GM19463 (cell line): ENCODE data around the gene VWA5B2.
A peak's percentile ranks its signal among the peaks of the same experiment; 100 is the strongest.
"Not testable (repeated sequence)": the region's sequence is repeated elsewhere in the genome, so short reads cannot be mapped to it uniquely, and the experiment has no call there.

Experiments used
- ATAC-seq: cut with Tn5 transposase; IDR thresholded peaks from one replicate; pipeline ENCODE4 v1.9.1; 2021; ENCODE audit warnings: mild to moderate bottlenecking, moderate library complexity; ENCODE audit not compliant: unreplicated experiment

The VWA5B2 gene

DNA sequence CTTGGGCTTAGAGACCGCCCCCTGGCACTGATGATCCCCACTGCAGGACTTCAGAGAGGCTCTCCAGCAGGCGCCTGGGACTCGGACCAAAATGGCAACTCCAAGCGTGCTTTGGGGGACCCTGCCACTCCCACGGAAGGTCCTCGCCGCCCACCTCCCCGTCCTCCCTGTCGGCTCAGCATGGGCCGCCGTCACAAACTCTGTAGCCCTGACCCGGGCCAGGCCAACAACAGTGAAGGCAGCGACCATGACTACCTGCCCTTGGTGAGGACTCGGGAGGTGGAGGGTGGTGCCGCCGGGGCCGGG is 11.7 kb downstream of the VWA5B2 start:
- no peak for ATAC-seq

DNA sequence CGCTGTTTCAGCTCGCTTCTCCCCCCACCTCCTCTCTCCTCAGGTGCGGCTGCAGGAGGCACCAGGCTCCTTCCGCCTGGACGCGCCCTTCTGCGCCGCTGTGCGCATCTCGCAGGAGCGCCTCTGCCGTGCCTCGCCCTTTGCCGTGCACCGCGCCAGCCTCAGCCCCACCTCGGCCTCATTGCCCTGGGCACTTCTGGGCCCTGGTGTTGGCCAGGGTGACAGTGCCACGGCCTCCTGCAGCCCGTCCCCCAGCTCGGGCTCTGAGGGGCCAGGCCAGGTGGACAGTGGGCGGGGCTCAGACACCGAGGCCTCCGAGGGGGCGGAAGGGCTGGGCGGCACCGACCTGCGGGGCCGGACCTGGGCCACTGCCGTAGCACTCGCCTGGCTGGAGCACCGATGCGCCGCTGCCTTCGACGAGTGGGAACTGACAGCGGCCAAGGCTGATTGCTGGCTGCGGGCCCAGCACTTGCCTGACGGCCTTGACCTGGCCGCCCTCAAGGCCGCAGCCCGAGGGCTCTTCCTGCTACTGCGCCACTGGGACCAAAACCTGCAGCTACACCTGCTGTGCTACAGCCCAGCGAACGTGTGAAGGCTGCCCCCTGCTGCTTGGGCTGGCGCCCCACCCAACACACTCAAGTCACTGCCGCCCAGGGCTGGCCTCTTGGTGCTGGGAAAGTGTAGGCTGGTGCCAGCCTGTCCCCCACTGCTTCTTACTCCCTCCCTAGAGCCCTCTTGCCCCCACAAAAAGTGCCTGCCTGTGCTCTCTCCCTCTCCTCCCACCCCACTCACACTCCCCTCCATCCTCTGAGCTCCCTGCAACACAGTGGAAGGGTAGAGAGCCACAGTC is 12.3 kb downstream of the VWA5B2 start:
- no peak for ATAC-seq

DNA sequence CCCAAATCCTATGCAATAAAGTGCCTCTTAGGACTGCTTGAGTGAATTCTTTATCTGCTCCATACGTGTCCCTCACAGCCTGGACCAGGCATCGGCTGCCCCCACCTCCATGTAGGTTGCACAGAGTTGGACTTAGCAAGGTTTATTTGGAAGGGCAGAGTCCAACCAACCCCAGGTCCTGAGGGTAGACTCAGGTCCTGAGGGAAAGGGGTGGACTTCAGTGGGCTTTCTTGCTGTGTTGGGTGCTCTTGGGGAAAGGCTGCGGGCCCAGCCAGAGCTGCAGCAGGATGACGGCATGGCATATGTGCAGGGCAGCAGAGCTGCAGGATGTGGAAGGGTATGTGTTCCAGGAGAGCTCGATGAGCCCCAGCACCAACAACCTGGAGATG is 12.9 kb downstream of the VWA5B2 start:
- ATAC-seq, result no peak

DNA sequence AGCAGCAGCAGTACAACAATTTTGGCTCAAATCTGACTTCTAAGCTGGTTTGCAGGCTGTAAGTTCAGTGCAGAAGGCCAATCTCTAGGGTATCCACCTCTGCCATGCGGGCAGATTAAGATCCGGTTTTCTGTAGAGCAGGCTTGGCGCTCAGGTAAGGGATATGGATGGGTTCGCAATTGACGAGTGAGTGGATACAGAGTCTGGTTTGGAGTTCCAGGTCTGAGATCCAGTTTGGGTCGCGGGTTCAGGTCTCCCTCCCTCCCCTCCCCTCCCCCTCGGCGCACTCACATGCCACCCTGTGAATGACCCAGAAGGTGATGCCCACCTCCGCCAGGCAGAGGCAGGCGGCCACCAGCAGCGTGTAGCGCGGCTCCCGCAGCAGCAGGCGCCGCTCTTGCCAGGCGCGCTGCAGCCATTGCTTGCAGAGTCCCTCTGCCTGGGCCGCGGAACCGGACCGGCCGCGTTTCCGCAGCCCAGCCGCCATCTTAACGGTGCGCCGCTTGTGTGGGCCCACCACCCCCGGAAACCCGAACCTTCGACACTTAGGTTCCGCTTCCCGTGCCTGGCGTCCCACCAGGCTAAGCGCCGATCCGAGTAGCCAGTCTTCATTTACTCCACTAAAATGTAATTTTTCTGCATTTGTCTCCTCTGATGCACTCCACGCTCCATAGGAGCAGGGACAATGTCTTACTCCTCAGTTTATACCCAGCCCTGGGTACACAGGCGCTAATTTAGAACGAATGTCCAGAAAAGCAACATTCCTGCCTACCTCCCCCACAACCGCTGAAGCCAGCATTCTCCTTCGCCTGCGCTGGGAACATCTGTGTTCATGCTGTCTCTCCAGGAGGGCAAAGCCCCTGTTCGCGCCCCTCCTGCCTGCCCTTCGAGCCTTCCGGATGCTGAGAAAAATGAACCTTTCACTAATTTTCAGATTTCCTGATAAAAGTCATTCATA is 19.3 kb downstream of the VWA5B2 start, which contains the start of gene ALG3:
TSS of gene ALG3 (minus strand) at position 509 of the 958 bp plus-strand sequence. CDS start at position 487, 22 bp downstream.
- ATAC-seq, result peak; percentile 41

DNA sequence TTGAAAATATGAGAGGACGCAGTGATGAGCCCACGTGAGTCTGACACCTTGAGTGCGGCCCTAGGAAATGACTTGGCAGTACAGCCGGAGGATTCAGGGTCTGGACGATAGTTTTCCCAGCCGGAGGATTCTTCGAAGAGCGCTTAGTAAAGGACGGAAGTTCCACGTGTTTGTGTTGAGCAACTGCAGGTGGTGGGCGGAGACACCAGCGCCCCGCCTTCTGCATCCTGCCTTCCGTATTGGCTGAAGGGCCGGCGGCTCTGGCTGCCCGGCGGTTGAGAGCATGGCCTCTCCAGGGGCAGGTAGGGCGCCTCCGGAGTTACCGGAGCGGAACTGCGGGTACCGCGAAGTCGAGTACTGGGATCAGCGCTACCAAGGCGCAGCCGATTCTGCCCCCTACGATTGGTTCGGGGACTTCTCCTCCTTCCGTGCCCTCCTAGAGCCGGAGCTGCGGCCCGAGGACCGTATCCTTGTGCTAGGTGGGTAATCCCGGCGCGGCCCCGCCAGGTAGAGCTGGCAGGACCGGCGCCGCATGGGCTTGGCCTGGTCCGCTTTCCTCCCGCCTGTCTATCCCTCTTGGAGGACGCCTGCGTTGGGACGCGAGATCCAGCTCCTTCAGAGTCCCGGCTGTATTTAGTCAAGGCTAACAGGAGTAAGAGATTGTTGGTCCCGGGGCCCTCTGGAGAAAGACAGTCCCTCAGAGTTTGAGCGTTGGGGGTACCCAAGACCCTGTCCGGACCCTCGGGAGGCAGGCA is 20.2 kb downstream of the VWA5B2 start, which contains the start of gene EEF1AKMT4:
TSS of gene EEF1AKMT4 (plus strand) at position 261 of the 755 bp plus-strand sequence. CDS start at position 284, 23 bp downstream.
- peak; percentile 92 for ATAC-seq

DNA sequence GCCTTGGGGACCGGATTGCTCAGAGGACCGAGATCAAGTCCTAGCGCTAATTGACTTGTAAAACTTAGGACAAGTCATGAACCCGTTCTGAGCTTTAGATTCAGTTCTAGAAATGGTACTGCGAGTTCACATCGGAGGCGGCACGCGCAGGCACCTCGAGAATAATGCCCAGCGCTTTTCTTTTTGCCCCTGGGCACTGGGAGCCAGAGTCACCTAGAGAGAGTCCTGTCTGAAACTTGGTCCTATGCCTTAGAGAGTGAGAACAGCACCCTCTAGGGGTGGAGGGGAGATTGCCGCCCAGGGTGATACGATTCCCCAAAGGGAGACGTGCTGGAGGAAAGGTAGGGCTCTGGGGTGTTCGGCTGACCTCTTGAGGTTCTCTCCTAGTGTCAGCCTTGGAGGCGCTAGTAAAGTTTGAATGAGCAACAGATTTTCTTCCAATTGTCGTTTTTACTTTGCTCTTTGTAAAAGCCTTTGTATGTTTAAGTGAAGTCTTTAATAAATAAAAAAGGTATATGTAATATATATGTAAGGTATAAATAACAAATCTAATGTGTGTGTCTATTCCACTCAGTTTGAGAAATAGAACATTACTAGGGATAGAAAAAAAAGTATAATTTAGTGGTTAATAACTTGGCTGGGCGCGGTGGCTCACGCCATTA is 20.9 kb downstream of the VWA5B2 start:
- ATAC-seq, result peak; percentile 62

DNA sequence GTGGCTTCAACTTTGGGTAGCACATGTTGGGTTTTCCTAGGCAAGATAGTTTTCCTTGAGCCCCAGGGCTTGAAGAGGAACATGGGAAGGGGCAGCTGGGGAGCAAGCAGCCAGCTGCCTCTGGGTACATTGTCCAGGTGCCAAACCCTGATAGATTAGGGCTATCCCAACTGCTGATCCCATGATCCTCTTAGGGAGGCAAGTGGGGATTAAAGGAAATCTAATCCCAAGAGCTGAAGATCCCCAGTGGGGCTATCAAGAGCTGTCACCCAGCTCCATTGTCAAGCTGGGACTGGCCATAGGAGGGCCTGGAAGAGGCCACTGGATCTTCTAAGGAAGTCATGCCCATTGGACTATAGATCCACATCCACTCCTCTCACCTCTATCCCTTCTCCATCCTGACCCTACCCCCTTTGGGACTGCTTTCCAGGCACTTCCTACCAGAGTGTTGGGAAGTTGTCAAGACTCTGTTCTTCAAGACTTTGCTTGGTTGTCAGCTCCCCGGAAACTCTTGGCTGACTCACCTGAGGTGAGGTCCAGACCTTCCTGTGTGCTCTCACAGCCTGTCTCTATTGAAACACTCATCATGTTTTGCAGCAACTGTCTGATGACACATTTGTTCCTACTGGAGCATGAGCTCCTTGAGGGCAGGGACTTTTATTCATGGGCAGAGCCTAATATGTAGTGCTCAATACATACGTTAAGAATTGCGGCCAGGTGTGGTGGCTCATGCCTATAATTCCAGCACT is 26.1 kb downstream of the VWA5B2 start:
- ATAC-seq, result no peak

DNA sequence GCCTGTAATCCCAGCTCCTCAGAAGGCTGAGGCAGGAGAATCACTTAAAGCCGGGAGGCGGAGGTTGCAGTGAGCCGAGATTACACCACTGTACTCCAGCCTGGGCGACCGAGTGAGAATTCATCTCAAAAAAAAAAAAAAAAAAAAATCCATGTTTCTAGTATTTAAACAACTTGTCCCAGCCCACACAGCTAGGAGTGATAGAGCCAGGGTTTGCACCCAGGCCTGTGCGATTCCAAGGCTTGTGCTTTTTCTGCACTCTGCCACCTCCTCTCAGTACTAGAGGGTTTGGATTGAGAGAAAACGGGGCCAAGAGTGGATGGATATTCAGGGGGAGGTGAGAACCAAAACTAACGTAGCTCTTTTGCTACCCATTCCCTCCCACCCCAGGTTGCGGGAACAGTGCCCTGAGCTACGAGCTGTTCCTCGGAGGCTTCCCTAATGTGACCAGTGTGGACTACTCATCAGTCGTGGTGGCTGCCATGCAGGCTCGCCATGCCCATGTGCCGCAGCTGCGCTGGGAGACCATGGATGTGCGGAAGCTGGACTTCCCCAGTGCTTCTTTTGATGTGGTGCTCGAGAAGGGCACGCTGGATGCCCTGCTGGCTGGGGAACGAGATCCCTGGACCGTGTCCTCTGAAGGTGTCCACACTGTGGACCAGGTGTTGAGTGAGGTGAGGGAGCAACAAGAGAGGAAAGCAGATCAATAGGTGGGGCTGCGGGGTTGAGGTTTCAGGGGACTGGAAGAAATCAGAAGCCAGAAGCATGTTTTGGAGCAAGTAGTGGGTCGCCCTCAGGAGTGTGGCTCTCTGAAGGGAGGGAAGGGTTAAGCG is 27.9 kb downstream of the VWA5B2 start:
- no peak for ATAC-seq

DNA sequence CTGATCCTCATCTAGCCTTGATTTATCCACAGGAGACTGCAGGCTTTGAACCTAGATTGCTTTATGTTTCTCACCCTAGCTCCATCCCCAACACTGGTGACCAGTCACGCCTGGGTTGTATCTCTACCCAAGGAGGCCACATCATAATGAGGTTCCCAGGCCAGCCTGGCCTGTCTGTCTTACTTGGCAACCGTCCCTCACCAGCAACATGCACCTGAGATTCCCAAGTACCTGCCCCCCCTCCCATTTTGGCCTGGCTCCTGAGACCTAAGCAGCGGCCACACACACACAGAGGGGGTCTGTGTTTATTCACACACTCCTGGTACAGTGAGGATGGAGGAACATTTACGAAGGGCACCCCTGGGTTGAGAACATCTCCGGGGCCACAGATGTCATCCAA is 29.5 kb downstream of the VWA5B2 start:
- no peak for ATAC-seq

DNA sequence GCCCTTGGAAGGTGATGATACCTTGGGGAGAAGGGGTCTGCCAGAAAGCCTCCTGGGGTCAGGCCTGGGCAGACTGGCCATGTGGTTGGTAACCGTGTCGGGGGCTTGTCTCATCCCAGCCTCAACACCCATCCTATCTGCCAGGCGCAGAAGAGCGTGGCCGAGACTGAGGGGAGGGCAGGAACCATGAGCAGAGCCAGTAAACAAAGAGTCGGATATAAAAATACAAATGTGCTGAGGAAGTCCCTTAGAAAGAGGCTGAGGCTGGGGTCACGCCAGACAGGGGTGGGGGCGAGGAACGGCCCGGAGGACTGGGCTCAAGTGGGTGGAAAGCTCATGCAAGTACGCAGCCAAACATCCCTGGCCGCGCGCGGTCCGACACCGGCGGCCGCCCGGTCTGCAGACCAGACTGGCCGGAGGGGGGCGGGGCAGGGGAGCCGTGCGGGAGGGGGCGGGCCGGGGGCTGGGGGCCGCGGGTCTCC is 30.1 kb downstream of the VWA5B2 start:
- ATAC-seq, result no peak

DNA sequence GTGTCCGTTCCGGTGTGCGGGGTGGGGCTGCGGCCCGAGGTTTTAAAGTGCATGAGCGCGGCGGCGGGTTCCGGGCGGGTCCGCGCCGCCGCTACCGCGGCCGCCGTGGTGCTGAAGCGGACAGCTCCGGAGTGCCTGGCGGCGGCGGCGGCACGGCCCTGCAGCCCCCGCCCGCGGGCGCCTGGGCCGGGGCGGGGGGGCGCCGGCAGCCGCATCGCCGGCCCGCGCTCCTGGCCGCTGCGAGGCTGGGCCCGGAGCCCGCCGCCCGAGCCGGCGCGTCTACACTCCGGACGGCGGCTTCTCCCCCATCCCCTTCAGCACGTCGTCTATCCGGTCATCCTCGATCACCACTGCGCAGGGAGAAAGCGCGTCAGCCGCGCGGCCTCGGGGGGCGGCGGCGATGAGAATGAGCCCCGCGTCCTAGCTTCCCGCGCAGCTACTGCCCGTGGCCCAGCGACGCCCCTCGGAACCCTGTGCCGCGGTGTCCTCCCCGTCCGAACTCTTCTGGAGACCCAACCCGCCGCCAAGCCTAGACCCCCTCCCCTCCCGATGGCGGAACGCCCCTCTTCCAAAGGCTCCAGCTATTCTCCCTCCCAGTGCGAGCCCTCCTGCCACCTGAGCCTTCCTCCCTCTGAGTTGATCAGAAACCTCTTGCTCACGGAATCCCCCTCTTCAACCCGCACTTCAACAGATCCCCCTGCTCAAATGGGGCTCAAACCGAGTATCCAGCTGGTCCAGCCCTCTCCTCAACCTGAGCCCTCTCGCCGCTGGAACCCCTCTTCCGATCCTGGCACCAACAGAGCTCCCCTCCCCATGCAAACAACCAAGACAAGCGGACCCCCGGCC is 30.7 kb downstream of the VWA5B2 start:
- no peak for ATAC-seq

DNA sequence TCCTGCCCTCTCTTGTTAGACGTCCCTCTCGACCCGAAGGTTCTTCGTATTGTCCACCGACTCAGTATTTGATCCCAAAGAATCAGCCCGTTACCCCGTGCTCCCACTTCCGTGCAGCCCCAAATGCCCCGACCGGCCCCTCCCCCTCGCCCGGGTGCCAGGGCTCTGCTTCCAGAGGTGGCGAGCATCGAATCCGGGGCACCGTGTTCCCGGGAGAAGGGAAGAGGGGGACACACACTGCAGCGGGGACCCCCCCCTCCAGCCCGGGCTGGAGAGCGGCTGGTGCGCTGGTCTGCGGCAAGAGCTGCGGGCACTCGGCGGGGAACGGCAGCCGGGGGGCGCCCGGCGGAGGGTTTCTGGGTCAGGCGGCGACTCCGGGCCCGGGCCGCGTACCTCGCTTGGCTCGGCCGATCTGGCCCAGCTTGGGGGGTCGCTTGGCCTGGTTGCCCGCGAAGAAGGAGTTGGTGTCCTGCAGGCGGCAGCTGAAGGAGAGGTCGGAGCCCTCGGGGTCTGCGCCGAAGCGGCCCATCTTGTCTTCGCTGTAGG is 31.4 kb downstream of the VWA5B2 start:
- ATAC-seq, result no peak

DNA sequence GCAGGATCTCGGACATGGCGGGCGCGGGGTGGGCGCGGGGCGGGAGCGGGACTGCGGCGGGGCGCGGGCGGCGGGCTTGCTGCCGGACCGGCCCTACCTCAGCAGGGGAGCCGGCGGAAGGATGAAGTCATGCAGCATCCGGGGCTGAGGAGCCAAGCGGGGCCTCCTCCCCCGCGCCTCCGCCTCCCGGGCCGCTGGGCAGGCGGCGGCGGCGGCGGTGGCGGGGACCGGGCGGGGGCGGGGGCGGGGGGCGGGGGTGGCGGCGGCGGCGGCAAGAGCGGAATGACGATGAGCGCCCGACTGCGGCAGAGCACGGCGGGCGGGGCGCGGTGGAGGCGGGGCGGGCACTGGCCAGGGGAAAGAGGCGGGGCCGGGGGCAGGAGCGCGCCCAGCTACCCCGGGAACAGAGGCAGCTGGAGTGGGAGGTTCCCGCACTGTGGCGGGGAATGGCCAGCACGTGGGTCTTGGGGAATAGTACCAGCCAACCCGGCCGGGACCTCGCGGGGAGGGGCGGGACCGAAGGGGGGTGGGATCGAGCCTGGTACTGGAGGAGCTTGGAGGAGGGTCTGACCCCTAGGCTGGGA is 32.0 kb downstream of the VWA5B2 start, which contains the start of gene CAMK2N2:
TSS of gene CAMK2N2 (minus strand) at position 284 of the 584 bp plus-strand sequence. CDS start at position 16, 268 bp downstream.
- ATAC-seq, result peak; percentile 54

DNA sequence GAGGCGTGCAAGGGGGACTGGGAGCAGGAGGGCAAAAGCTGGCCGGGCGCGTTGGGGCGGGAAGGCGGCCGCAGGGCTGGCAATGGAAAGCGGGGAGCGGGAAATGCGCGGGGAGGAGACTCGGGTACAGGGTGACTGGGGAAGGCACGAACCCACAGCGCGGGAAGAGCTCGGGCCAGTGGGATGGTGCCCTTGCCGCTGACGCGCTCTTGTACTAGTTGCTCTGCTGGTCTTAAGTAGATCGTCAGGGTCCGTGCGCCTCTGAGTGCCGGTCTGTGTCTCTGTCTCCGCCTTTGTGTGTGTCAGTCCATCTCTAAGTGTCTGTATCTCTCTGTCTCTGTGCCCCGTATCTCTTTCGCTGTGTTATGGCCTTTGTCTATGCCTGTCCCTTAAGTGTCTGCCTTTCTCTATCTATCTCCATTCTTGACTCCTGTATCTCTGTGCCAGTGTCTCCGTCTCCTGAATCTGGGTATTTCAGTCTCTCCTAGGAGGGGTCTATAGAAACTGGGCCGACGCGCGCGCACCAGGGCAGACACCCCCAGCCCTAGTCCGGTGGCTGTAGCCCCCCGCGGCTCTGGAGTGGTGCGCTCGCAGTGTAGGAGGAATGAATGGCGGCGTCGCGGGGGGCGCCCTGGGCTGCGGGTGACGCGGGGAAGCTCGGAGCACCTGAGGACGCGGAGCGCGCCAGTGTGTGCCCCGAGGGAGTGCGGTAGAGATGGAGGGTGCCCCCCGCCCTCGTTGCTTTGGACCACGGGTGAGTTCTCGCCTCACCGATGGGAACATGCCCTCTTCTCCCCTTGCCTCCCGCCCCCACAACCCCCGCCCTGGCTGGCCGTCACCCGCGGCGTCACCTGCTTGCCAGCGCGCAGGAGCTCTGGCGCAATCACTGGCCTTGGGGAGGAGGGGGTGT is 32.7 kb downstream of the VWA5B2 start:
- no peak for ATAC-seq

DNA sequence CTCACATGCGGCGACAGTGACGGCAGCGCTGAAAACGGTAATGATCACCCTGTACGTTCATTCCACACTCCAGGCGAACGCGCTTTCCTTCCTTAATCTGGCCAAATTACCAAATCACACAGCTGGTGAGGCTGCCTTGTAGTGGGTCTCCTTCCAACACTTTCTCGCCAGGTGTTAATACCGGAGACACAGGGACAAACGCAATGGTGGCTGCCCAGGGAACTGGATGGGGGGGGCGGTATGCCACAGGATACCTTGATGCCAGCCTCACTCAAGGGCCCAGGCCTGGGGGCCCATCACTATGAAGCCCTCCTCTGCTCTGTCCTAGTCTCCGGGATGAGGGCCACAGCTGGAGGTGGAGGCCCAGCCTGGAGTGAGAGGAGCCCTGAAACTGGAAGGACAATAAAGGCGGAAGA is 33.4 kb downstream of the VWA5B2 start:
- no peak for ATAC-seq

DNA sequence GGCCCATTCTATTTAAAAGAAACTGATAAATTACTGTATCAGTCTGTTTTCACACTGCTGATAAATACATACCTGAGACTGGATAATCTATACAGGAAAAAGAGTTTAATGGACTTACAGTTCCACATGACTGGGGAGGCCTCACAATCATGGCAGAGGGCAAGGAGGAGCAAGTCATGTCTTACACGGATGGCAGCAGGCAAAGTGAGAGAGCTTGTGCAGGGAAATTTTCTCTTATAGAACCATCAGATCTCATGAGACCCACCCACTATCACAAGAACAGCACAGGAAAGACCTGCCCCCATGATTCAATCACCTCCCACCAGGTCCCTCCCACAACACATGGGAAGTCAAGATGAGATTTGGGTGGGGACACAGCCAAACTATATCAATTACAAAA is 37.9 kb downstream of the VWA5B2 start:
- not testable (repeated sequence) for ATAC-seq
